CD4-positive, alpha-beta T cell treated with Interleukin-10 for 1 hour (primary cell): ENCODE measurements around the gene CRYAB.

Experiments used
- DNase-seq: peaks from one replicate; pipeline ENCODE4 v3.0.0-alpha.2; 2020

CRYAB gene, protein sequence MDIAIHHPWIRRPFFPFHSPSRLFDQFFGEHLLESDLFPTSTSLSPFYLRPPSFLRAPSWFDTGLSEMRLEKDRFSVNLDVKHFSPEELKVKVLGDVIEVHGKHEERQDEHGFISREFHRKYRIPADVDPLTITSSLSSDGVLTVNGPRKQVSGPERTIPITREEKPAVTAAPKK

DNA sequence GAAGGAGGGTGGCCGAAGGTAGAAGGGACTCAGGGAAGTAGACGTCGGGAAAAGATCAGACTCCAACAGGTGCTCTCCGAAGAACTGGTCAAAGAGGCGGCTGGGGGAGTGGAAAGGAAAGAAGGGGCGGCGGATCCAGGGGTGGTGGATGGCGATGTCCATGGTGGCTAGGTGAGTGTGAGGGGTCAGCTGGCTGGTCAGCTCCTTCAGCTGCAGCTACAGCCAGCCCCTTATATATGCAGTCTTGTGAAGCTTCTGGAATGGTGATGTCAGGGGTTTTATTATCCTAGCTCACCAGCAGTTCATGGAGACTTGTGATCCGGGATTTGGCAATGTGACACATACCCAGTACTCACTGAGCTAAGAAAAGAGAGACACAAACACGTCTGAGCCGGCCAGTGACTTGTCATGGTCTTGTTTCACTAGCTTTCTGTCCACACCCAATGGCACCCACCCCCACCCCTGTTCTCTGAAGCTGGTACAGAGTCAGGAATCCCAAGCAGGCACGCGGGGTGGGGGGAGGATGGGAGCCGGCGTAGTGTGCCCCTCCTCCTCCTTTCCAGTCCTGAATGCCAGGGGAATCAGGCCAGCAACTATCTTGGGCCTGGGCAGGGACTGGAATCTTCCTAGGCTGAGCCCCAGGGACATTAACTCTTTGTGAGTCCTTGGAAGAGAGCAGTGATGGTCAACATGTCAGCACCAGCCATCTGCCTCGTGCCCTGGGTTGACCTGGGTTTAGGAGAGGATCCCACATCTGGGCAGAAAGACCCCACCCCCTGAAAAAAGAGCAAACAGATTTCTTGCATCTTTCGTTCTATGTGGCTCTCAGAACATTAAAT lies at the start of gene CRYAB:
CRYAB (minus strand) TSS at position 208 of the 839 bp plus-strand sequence; CDS start at position 162, 46 bp downstream.
- DNase-seq: no peak

- no peak for DNase-seq
Measured at GRCh38 chr11:111960916-111961315, 49.3 kb upstream of the CRYAB start.

DNA sequence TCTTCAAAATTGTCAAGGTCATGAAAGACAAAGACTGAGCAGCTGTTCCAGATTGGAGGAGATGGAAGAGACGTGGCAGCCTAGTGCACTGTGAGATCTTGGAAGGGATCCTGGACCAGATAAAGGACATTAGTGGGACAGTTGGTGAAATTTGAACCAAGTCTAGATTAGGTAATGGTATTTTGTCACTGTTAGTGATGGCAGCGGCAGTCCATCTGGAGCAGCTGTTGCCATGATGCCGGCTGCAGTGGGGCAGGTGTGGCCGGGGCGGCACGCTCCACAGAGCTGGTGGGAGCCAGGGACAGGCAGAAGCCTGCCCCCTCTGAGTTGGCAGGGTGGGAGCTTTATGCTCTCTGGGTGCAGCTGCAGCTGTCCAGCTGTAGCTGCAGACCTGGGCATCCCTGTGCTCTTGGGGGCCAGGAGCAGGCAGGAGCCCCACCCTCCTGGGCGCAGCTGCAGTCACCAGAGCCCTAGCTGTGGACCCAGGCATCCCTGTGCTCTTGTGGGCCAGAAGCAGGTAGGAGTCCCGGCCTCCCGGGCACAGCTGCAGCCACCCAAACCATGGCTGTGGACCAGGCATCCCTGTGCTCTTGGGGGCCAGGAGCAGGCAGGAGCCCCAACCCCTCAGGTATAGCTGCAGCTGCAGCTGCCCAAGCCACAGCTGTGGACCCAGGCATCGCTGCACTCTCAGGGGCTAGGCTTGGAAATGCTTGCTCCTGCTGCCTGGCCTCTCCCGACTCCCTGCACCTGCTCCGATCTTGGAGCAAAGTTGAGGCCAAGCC lies 46.3 kb upstream of the CRYAB start:
- DNase-seq: no peak

DNA sequence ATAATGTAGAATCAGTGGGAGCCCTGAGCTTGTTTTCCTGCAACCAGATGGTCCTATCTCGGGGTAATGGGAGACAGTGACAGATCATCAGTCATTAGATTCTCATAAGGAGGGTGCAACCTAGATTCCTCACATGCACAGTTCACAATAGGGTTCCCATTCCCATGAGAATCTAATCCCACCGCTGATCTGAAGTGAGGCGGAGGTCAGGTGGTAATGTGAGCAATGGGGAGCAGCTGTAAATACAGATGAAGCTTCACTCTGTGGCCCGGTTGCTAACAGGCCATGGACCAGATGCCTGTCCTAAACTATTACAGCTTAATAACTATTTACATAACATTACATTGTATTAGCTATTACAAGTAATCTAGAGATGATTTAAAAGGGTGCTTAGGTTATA lies 42.6 kb upstream of the CRYAB start:
- no peak for DNase-seq

DNA sequence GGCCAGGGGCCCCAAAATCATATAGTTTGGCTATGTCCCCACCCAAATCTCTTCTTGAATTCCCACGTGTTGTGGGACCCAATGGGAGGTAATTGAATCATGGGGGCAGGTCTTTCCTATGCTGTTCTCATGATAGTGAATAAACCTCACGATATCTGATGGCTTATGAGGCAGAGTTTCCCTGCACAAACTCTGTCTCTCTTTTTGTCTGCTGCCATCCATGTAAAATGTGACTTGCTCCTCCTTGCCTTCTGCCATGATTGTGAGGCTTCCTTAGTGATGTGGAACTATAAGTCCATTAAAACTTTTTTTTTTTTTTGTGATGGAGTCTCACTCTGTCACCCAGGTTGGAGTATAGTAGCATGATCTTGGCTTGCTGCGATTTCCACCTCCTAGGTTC lies 40.0 kb upstream of the CRYAB start:
- DNase-seq: no peak

GRCh38 chr11:111949519-111950426 lies 38.2 kb upstream of the CRYAB start:
- DNase-seq: no peak

- no peak for DNase-seq
Measured at GRCh38 chr11:111947143-111947542, 35.6 kb upstream of the CRYAB start.

GRCh38 chr11:111946499-111946898 lies 34.9 kb upstream of the CRYAB start:
- DNase-seq: no peak

- DNase-seq: no peak
Measured at GRCh38 chr11:111945198-111945597, 33.6 kb upstream of the CRYAB start.

- DNase-seq: no peak
Measured at GRCh38 chr11:111944651-111945051, 33.1 kb upstream of the CRYAB start.

DNA sequence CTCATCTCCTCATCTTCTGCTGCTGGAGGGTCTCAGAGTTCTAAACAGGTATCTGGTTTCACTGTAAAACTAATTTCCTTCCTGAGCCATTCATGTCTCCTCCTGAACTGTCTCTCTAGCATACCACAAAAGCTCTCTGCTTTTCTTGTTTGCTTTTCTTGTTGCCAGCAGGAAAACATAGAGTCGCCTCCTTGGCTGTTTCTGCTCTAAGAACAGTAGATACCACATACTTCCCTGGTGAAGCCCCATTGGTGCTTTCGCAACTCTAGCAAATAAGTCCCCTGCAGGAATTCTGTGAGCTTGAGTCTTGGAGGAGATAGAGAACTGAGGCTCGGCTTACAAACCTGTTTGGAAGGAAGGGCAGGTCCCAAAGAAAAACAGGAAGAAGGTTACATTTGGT lies 32.6 kb upstream of the CRYAB start:
- no peak for DNase-seq

GRCh38 chr11:111942829-111943228 lies 31.3 kb upstream of the CRYAB start:
- DNase-seq: no peak

DNA sequence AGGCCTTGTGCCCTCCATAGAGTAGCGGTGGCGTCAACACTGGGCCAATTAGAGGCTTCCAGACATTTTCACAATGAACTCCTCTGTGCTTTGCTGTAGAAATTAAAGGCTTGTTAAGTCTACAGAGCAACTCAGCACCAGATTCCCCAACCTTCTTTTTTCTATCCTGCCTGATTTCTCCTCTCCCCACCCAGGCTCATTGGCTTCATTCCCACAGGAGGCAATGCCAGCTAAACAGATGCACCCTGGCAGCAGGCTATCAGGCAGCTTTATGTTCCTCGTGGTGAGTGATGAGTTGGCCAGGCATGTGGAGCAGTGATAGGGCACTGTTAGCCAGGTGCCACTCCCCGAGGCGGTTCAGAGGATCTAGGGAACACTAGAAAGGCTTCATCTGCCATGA lies 30.4 kb upstream of the CRYAB start:
- no peak for DNase-seq

DNA sequence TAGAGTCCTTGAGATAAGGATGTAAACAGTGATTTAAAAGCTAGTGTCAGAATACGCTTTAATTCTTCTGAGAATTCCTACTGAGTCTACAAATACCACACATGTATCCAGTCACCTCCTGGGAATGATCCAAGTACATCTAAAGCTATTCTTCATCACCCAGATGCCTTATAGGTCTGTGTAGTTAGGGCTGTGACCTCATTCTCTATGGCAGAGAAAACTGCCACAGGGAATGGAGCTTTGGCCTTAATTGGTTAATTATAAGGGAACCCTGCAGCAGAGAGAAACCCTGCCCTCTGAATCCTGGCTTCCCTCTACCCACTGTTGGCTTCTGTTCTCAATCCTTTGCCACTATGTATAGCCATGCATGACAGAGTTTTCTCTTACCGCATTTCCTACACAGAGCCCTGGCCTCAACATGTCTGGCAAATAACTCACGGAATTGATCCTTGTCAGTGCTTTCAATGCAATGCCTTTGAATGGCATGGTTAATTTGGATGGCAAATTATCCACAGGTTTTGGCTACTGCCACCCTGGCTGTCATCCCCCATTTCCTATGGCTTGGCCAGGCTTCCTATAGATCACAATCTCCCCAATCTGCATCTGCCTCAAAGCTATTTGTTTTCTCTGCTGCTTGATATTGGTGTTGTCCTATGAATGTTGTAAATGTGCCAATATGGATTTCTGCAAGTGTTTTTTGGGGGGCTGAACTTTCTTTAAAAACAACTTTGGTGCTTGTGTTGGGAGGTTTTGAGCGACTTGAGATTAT lies 28.4 kb upstream of the CRYAB start:
- no peak for DNase-seq

DNA sequence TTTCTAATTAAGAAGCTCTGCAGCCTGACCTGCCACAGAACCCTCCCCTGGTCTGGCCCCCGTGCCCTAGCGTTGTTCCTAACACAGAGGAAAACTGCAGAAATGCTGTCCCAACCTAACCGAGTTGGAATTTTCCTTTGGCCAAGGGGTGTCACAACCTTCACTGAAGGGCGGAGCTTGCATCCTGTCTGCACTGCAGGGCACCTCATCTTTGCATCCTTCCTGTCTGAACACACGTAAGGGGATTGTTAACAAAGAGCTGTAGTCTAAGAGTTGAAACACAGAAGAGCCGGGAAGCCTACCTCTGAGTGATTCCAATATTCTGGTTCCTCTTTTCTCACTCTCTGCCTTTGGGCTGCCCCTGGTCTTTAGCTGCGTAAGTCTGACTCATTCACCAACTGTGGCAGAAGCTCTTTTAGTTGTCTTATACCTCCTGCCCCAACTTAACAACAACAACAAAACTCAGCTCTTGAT lies 27.2 kb upstream of the CRYAB start:
- peak; percentile 32 for DNase-seq

DNA sequence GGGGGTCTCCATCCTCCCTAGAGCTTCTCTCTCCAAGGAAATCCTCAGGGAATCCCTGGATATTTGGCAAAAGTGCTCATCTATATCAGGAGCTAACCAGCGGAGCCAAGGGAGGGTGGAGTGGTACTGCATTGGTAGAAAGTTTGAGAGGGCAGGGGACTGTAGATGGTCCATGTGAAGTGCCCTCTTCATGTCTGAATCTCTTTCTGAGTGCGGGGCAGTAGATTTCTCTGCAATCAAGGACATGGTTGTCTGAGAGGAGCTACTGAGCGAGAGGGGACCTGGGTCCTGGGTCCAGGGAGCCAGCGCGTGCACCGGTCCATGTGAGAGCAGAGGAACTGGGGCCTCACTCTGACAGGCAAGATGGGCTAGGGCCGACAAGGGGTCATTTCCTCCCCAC lies 26.3 kb upstream of the CRYAB start:
- no peak for DNase-seq

DNA sequence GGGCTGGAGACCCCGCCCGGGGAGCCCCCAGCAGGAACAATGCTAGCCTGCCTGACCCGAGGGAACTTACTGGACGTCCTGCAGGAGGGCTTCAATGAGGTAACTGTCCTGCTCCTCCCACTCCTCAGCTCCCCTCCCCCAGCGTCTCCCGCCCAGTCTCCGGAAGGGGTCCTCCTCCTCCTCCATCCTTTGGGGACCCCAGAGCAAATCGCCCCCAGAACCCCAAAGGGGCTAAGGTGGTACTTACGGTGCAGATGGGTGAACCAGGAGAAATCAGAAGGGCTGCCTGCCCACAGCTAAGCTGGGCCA lies 25.8 kb upstream of the CRYAB start:
- no peak for DNase-seq

DNA sequence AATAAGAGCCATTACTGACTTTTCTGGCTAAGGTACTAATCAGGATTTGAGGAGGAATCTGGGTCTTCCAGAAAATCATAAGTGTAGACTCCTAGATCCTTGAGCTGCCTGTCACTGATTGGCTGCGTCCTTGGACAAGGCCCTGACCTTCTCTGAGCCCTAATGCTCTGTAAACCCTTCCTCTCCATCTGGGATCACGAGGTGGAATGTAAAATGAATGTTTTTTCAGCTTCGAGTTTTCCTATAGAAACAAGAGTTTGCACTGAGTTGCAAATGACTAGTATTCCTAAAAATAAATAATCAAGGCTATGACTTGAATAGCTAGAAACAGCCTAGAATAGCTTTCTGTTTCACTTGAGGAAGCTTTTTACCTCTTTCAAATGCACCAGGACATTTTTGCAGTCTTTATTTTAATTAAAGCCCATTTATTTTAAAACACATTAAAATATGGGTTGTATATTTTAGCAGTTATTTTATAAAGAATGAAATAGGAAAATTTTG lies 24.5 kb upstream of the CRYAB start:
- no peak for DNase-seq

DNA sequence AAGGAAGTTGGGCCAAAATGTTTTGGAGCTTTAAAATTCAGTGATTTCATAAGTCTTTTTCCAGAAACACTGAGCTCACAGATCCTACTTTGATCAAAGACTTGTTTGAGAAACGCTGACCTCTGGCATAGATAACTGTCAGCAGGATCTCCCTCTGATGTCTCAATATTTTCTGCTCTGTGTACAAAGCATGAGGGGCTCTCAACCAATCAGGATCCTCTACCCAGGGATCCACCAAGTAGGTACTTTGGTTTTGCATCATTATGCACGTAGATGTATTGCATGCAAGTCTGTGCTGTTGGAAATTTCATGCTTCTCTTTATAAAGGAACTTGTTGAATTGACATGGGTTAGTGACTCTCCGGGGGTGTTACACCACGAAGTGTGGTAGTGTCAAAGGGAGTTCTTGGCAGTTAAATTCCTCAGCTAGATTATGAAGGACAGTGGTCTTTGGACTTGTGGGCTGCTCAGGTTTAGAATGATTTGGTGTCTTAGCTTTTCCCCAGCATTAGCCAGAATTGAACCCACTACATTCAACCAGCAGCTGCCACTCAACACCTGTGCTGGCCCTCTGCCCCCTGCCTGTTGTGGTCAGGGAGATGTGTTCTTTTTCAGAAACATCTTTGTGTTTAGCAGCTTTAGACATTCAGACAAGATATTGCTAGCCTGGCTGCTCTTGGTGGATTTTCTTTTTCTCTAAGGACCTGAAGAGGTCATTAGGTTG lies 23.9 kb upstream of the CRYAB start:
- no peak for DNase-seq

- no peak for DNase-seq
Measured at GRCh38 chr11:111934306-111934705, 22.7 kb upstream of the CRYAB start.

- no peak for DNase-seq
Measured at GRCh38 chr11:111933872-111934271, 22.3 kb upstream of the CRYAB start.
